ENCODE results near the gene AHCYL1.

The AHCYL1 gene

GRCh38 chr1:110032327-110032726 is 47.8 kb downstream of the AHCYL1 start:
- in situ Hi-C loops (cut with HindIII; ENCODE audit: low sequenced_read_pairs) = no loop called here

GRCh38 chr1:110033421-110033820 is 48.9 kb downstream of the AHCYL1 start:
- in situ Hi-C loops (cut with HindIII; ENCODE audit: low sequenced_read_pairs) = no loop called here

DNA sequence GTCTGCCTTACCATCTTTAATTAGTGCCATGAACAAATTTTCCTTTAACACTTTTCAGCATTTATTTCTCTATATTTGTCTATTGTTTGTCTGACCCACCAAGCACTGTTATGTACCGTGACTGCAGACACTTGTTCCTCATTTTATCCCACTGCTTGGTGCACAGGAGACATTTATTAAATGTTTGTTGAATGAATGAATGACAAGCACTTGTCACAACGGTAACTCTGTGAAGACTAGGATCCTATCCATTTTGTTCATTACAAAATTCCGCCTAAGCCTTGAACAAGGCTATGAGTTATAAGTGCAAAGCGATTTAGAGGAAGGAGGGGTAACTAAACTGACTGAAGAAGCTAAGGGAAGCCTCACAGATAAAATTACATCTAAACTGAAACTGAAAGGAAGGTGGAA is 49.5 kb downstream of the AHCYL1 start:
- in situ Hi-C loops (cut with HindIII; ENCODE audit: low sequenced_read_pairs) = no loop called here

DNA sequence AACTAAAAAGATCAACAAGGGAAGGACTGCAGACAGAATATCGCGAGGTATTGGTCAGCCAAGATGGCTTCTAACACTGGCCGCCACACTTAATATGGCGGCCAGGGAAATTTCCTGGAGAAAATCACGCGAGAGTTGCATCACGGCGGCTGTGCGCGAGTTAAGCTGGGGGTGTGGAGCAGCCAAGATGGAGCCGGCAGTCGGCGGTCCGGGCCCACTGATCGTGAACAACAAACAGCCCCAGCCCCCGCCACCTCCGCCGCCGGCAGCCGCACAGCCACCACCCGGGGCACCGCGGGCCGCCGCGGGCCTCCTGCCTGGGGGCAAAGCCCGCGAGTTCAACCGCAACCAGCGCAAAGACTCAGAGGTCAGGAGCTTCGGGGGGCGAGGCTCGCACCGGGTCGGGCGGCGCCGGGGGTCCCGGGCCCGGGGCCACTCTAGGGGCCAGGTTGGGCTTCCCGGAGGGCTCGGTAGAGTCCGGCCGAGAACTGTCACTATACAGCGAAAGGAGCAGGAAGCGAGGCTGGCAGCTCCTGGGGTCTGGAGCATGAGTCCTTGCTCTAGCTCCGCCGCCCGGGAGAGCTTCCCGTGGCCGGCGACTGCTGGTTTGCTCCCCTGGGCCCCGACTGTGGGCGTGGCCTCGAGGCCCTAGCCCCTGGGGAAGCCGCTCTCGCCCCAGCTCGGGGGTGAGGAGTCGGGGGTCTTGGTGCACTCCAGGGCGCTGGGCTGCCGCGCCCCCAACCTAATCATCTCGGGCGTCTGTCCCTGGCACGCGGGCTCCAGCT is 50.1 kb downstream of the AHCYL1 start, which contains the start of gene STRIP1:
TSS of gene STRIP1 (plus strand) at position 174 of the 785 bp plus-strand sequence. CDS start at position 188, 14 bp downstream.
- in situ Hi-C loops (cut with HindIII; ENCODE audit: low sequenced_read_pairs) = no loop called here

DNA sequence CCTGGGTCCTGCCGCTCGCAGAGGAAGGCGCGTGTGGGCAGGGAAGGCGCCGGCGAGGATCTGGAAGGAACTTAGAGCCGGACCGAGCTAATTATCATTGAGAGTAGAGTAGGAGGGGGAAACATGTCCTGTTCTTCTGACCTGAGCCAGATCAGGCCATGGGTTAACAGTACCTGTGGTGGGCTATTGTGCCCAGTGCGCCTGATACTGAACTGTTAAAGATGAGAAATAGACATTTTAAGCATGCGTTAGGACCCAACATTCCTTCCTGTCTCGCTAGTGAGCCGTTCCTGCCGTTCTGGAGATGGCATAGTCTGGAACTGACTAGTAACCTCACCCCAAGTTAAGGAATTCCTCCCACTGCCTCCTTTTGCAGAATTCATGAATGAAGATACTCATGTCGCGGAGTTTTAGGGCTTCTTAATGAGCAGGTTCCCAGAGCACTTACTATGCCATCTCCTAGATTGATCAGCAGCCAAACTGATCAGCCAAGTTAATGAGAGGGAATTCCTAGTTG is 50.7 kb downstream of the AHCYL1 start:
- in situ Hi-C loops (cut with HindIII; ENCODE audit: low sequenced_read_pairs) = no loop called here

GRCh38 chr1:110038271-110038670 is 53.7 kb downstream of the AHCYL1 start:
- in situ Hi-C loops (cut with HindIII; ENCODE audit: low sequenced_read_pairs) = no loop called here

GRCh38 chr1:110039641-110040040 is 55.1 kb downstream of the AHCYL1 start:
- in situ Hi-C loops (cut with HindIII; ENCODE audit: low sequenced_read_pairs) = no loop called here

GRCh38 chr1:110040548-110040947 is 56.0 kb downstream of the AHCYL1 start:
- in situ Hi-C loops (cut with HindIII; ENCODE audit: low sequenced_read_pairs) = no loop called here

DNA sequence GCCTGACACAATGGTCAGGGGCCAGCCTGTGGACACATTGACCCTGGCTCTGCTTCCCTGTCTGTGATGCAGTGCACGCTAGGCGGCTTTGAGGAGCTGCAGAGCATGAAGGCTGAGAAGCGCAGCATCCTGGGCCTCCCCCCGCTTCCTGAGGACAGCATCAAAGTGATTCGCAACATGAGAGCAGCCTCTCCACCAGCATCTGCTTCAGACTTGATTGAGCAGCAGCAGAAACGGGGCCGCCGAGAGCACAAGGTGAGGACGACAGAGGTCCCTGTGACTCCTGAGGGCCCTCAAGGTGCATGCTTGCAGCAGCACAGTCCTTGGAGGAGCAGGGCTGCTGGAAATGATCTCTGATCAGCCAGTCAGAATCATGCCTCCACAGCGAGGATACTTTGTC is 58.5 kb downstream of the AHCYL1 start:
- in situ Hi-C loops (cut with HindIII; ENCODE audit: low sequenced_read_pairs) = no loop called here

- in situ Hi-C loops (cut with HindIII; ENCODE audit: low sequenced_read_pairs) = no loop called here
These were observed 62.9 kb downstream of the AHCYL1 start for GRCh38 chr1:110047463-110047862.

DNA sequence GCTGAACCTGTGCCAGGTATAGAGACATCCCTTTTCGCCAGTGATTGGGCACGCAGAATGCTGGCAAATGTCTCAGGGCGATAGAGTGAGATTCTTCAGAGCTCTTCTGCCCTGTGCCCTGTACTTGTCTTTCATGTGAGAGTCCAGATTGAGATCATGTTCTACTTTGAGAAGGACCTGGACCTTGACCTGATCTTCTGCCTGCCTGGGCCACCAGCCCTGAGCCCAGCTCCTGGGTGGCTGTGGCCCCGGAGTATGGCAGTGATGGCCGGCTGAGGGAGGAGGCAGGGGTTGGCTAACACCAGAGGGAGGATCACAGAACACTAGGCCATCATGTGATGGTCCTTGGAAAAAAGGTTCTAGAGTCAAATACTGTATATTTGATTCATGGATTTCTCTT is 63.7 kb downstream of the AHCYL1 start:
- in situ Hi-C loops (cut with HindIII; ENCODE audit: low sequenced_read_pairs) = no loop called here

DNA sequence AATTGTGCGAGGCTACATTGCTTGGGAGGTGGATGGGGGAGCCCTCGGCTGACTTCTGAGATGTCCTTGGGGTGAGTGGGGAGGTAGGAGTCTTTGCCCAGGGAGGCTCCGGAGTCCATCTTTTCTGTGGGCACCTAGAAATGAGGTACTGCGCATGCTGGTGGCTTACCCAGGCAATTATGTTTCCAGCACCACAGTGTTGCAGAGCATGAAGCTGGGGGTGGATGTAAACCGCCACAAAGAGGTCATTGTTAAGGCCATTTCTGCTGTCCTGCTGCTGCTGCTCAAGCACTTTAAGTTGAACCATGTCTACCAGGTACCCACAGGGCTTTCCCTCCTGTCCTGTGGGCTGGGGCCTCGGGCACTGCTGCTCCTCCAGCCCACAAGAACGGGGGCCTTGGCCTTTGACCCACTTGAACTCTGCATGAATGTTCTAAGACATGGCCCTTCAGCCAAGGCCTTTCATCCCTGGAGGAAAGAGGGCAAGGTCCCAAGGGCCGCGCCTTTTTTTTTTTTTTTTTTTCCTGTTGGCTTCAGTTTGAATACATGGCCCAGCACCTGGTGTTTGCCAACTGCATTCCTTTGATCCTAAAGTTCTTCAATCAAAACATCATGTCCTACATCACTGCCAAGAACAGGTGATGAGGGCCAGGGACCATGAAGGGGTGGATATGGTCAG is 64.5 kb downstream of the AHCYL1 start:
- in situ Hi-C loops (cut with HindIII; ENCODE audit: low sequenced_read_pairs) = no loop called here

GRCh38 chr1:110049801-110050601 is 65.4 kb downstream of the AHCYL1 start:
- in situ Hi-C loops (cut with HindIII; ENCODE audit: low sequenced_read_pairs) = no loop called here

GRCh38 chr1:110050602-110051261 is 66.2 kb downstream of the AHCYL1 start:
- in situ Hi-C loops (cut with HindIII; ENCODE audit: low sequenced_read_pairs) = no loop called here

DNA sequence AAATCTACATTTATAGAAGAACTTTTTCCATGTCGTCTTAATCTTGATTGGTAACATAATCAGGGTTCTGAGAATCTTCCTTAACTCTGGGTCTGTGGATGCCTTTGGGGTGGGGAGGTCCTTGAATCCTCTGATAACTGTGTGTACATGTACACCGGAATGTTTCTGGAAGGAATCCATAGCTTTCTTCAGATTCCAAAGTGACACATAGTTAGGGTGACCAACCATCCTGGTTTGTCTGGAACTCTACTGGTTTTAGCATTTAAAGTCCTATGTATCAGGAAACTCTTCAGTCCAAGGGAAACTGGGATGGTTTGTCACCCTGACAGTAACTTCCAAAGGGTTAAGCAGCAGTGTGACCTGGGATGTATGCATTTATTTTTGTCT is 66.7 kb downstream of the AHCYL1 start:
- in situ Hi-C loops (cut with HindIII; ENCODE audit: low sequenced_read_pairs) = no loop called here

- in situ Hi-C loops (cut with HindIII; ENCODE audit: low sequenced_read_pairs) = no loop called here
These were observed 69.2 kb downstream of the AHCYL1 start for GRCh38 chr1:110053552-110054428.

DNA sequence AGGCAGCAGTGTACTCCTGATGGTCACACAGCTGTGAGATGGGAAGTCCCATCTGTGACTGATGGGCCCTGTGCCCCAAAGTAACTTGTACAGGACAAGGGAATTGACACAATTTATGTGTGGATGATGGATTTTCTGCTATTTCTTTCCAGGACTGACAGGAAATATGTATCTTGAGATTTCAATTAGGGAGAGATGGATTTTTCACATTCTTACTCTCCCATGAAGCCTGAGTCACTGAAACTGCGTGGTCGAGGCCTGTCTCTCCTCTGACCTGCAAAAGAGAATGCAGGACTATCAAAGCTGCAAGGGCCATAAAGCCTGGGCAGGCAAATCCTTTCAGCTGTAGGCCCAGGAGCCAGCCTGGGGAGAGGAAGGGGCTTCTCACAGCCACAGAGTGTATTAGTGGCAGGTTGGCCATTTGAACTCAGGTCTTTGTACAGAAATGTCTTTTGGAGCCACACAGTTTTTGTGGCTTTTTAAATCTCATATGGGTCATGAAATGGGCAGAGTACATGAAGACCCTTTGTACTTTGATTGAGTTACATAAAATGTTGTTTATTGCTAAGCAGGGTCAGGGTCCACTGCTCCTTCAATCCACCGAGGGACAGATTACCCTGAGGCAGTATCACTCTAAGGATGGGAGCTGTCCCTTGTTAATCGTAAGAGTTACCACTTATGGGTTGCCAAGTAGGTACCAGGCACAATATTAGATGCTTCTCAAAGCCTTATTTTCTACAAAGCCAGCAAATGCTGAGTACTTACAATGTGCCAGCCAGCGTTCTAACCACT is 71.1 kb downstream of the AHCYL1 start:
- in situ Hi-C loops (cut with HindIII; ENCODE audit: low sequenced_read_pairs) = no loop called here

- in situ Hi-C loops (cut with HindIII; ENCODE audit: low sequenced_read_pairs) = no loop called here
These were observed 71.7 kb downstream of the AHCYL1 start for GRCh38 chr1:110056285-110056683.

DNA sequence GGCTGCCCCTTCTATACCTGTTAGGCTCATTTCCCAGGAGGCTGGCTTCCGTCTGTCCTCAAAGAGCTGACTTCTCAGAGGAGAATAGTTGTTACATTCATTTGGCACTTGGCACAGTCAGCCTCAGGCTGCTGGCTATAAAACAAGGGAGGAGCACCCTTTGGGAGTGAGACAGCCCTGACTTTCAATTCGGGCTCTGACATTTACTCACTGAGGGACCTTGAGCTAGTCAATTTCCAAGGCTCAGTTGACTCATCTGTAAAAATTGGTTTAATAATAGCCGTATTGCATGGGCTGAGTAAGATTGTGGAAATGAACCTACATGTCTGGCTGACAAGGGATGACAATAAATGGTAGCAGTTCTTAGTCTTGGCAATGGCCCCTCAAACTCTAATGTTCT is 72.2 kb downstream of the AHCYL1 start:
- in situ Hi-C loops (cut with HindIII; ENCODE audit: low sequenced_read_pairs) = no loop called here
